ENCODE data around the gene MT4. TPM values are rescaled to one million over a fixed set of nuclear protein-coding genes. Genes with fewer than 3 reads are reported as not detected.

The MT4 gene
- total RNA-seq, 1 donor from 2014 or later: not detected

GRCh38 chr16:56539656-56540055 is 25.2 kb upstream of the MT4 start:
- DNase-seq (ENCODE audit: extremely low spot score, unreplicated experiment): no peak
- H3K36me3 Mint-ChIP-seq: no peaks in the 10 kb centered on the region
- no peaks in the 10 kb centered on the region for H3K4me1 Mint-ChIP-seq (ENCODE audit: unreplicated experiment)
- H3K9me3 Mint-ChIP-seq: peaks cover 8% of the 10 kb centered on the region
- no peak overlapping the region for H3K4me3 Mint-ChIP-seq
- H3K27ac Mint-ChIP-seq: no peak overlapping the region
- TF ChIP-seq CTCF (conservative IDR thresholded peaks at IDR 0.05): no peak
- peaks cover 27% of the 10 kb centered on the region for H3K27me3 Mint-ChIP-seq

- no peak for DNase-seq (ENCODE audit: extremely low spot score, unreplicated experiment)
Observed at GRCh38 chr16:56542039-56542438, 22.8 kb upstream of the MT4 start.

GRCh38 chr16:56547120-56547948 is 17.5 kb upstream of the MT4 start:
- H3K27ac Mint-ChIP-seq: no peak overlapping the region
- peaks cover 12% of the 10 kb centered on the region for H3K4me1 Mint-ChIP-seq (ENCODE audit: unreplicated experiment)
- H3K9me3 Mint-ChIP-seq: no peaks in the 10 kb centered on the region
- H3K4me3 Mint-ChIP-seq: no peak overlapping the region
- no peak for TF ChIP-seq CTCF (conservative IDR thresholded peaks at IDR 0.05)
- no peaks in the 10 kb centered on the region for H3K36me3 Mint-ChIP-seq
- peaks cover 8% of the 10 kb centered on the region for H3K27me3 Mint-ChIP-seq
- DNase-seq (ENCODE audit: extremely low spot score, unreplicated experiment): no peak

More at GRCh38 chr16:56542039-56542438, 22.8 kb upstream of the MT4 start:
- Mint-ChIP-seq H3K27ac (no peak overlapping the region), H3K4me3 (no peak overlapping the region), H3K9me3 (peaks cover 8% of the 10 kb centered on the region), H3K36me3 (no peaks in the 10 kb centered on the region), H3K27me3 (peaks cover 13% of the 10 kb centered on the region), H3K4me1 (ENCODE audit: unreplicated experiment) (no peaks in the 10 kb centered on the region)
- TF ChIP-seq CTCF (conservative IDR thresholded peaks at IDR 0.05): no peak

- Mint-ChIP-seq H3K9me3 (no peaks in the 10 kb centered on the region), H3K27me3 (peaks cover 7% of the 10 kb centered on the region), H3K4me1 (ENCODE audit: unreplicated experiment) (peaks cover 12% of the 10 kb centered on the region), H3K36me3 (no peaks in the 10 kb centered on the region), H3K27ac (no peak overlapping the region), H3K4me3 (no peak overlapping the region)
- DNase-seq (ENCODE audit: extremely low spot score, unreplicated experiment): no peak
- TF ChIP-seq CTCF (conservative IDR thresholded peaks at IDR 0.05): no peak
Observed at GRCh38 chr16:56547949-56548567, 16.8 kb upstream of the MT4 start.

GRCh38 chr16:56549161-56549560 is 15.7 kb upstream of the MT4 start:
- Mint-ChIP-seq H3K27me3 (peaks cover 13% of the 10 kb centered on the region), H3K36me3 (no peaks in the 10 kb centered on the region), H3K9me3 (no peaks in the 10 kb centered on the region), H3K4me3 (no peak overlapping the region), H3K4me1 (ENCODE audit: unreplicated experiment) (peaks cover 12% of the 10 kb centered on the region), H3K27ac (no peak overlapping the region)
- DNase-seq (ENCODE audit: extremely low spot score, unreplicated experiment): no peak
- no peak for TF ChIP-seq CTCF (conservative IDR thresholded peaks at IDR 0.05)

All from type B pancreatic cell (in vitro differentiated cells).